ENCODE measurements around the gene NPY1R. TPM values are rescaled to one million over a fixed set of nuclear protein-coding genes. Genes with fewer than 3 reads are reported as not detected.
A peak's percentile ranks its signal among the peaks of the same experiment; 100 is the strongest.

Gene NPY1R
- polyA plus RNA-seq (ENCODE audit: insufficient read length in 3 of 3), result 10 to 100 TPM; 14.9 to 21.0 (median 20.8) TPM
- long read RNA-seq, donor 1, partial matches to known transcripts, result 0 of 1 reads
- long read RNA-seq, donor 1, other reads (novel, unspliced or antisense), result 0 of 1 reads
- long read RNA-seq, donor 2, partial matches to known transcripts, result 0 of 2 reads
- long read RNA-seq, donor 2, other reads (novel, unspliced or antisense), result 0 of 2 reads
- long read RNA-seq, donor 3, transcript NPY1R-201 (3 exons, 3,029 nt), result major isoform, 6 of 8 reads
- long read RNA-seq, donor 3, partial matches to known transcripts, result 0 of 8 reads
- long read RNA-seq, donor 3, other reads (novel, unspliced or antisense), result 0 of 8 reads
- long read RNA-seq, donor 4, partial matches to known transcripts, result 0 of 4 reads
- long read RNA-seq, donor 4, other reads (novel, unspliced or antisense), result 0 of 4 reads
- long read RNA-seq, donor 5, result 0 reads
- long read RNA-seq, donor 6, partial matches to known transcripts, result 0 of 1 reads
- long read RNA-seq, donor 6, other reads (novel, unspliced or antisense), result 0 of 1 reads
- long read RNA-seq, donor 7, partial matches to known transcripts, result 0 of 3 reads
- long read RNA-seq, donor 7, other reads (novel, unspliced or antisense), result 0 of 3 reads
- long read RNA-seq, donor 8, result 0 reads
- long read RNA-seq, donor 9, partial matches to known transcripts, result 0 of 2 reads
- long read RNA-seq, donor 9, other reads (novel, unspliced or antisense), result 0 of 2 reads
- long read RNA-seq, donor 10, partial matches to known transcripts, result 0 of 4 reads
- long read RNA-seq, donor 10, other reads (novel, unspliced or antisense), result 0 of 4 reads
- long read RNA-seq, donor 11, partial matches to known transcripts, result 0 of 4 reads
- long read RNA-seq, donor 11, other reads (novel, unspliced or antisense), result 0 of 4 reads
- long read RNA-seq, donor 12, partial matches to known transcripts, result 0 of 2 reads
- long read RNA-seq, donor 12, other reads (novel, unspliced or antisense), result 0 of 2 reads
- long read RNA-seq, donor 13, result 0 reads
- long read RNA-seq, donor 14, transcript NPY1R-201 (3 exons, 3,029 nt), result major isoform, 5 of 7 reads
- long read RNA-seq, donor 14, partial matches to known transcripts, result 0 of 7 reads
- long read RNA-seq, donor 14, other reads (novel, unspliced or antisense), result 0 of 7 reads
- long read RNA-seq, donor 15, result 0 reads
- long read RNA-seq, donor 16, transcript NPY1R-201 (3 exons, 3,029 nt), result major isoform, 7 of 9 reads
- long read RNA-seq, donor 16, partial matches to known transcripts, result 0 of 9 reads
- long read RNA-seq, donor 16, other reads (novel, unspliced or antisense), result 0 of 9 reads

- DNase-seq (ENCODE audit: extremely low read depth in 1 of 11, low read depth in 9 of 11, low spot score in 4 of 11), result peak; percentile 60 to 80 (median 71)
These were observed at the start of gene NPY1R for GRCh38 chr4:163332526-163333406. Gene NPY1R, minus strand, starts transcription at chr4:163332596. Its CDS starts 6,042 bp downstream, at chr4:163326554.

GRCh38 chr4:163380703-163381102, 48.3 kb upstream of the NPY1R start:
- no peak for DNase-seq (ENCODE audit: extremely low read depth in 1 of 11, low read depth in 9 of 11, low spot score in 4 of 11)

- no peak for DNase-seq (ENCODE audit: extremely low read depth in 1 of 11, low read depth in 9 of 11, low spot score in 4 of 11)
These were observed 46.3 kb upstream of the NPY1R start for GRCh38 chr4:163378661-163379060.

GRCh38 chr4:163372029-163372428, 39.6 kb upstream of the NPY1R start:
- DNase-seq (ENCODE audit: extremely low read depth in 1 of 11, low read depth in 9 of 11, low spot score in 4 of 11), result no peak

- no peak for DNase-seq (ENCODE audit: extremely low read depth in 1 of 11, low read depth in 9 of 11, low spot score in 4 of 11)
These were observed 35.3 kb upstream of the NPY1R start for GRCh38 chr4:163367651-163368050.

GRCh38 chr4:163356104-163356503, 23.7 kb upstream of the NPY1R start:
- DNase-seq (ENCODE audit: extremely low read depth in 1 of 11, low read depth in 9 of 11, low spot score in 4 of 11), result no peak

- DNase-seq (ENCODE audit: extremely low read depth in 1 of 11, low read depth in 9 of 11, low spot score in 4 of 11), result no peak
These were observed 20.7 kb upstream of the NPY1R start for GRCh38 chr4:163353054-163353453.

- DNase-seq (ENCODE audit: extremely low read depth in 1 of 11, low read depth in 9 of 11, low spot score in 4 of 11), result no peak
These were observed 18.3 kb upstream of the NPY1R start for GRCh38 chr4:163350672-163351071.

GRCh38 chr4:163344147-163345125, 12.0 kb upstream of the NPY1R start:
- DNase-seq (ENCODE audit: extremely low read depth in 1 of 11, low read depth in 9 of 11, low spot score in 4 of 11), result peak in 4 of 11 donors; percentile 15 to 24 (median 22)

GRCh38 chr4:163343604-163344146, 11.3 kb upstream of the NPY1R start, which contains the start of gene NPY5R:
Gene NPY5R, plus strand, starts transcription at chr4:163343892. Its CDS starts 6,382 bp downstream, at chr4:163350274.
- no peak for DNase-seq (ENCODE audit: extremely low read depth in 1 of 11, low read depth in 9 of 11, low spot score in 4 of 11)

- no peak for DNase-seq (ENCODE audit: extremely low read depth in 1 of 11, low read depth in 9 of 11, low spot score in 4 of 11)
These were observed 3.0 kb upstream of the NPY1R start for GRCh38 chr4:163335384-163335783.

- DNase-seq (ENCODE audit: extremely low read depth in 1 of 11, low read depth in 9 of 11, low spot score in 4 of 11), result peak in 5 of 11 donors; percentile 11 to 32 (median 23)
These were observed 593 bp downstream of the NPY1R start for GRCh38 chr4:163331629-163332376.

- no peak for DNase-seq (ENCODE audit: extremely low read depth in 1 of 11, low read depth in 9 of 11, low spot score in 4 of 11)
These were observed 1.3 kb downstream of the NPY1R start for GRCh38 chr4:163330916-163331628.

GRCh38 chr4:163317110-163317509, 15.3 kb downstream of the NPY1R start:
- no peak for DNase-seq (ENCODE audit: extremely low read depth in 1 of 11, low read depth in 9 of 11, low spot score in 4 of 11)

- DNase-seq (ENCODE audit: extremely low read depth in 1 of 11, low read depth in 9 of 11, low spot score in 4 of 11), result no peak
These were observed 22.9 kb downstream of the NPY1R start for GRCh38 chr4:163309466-163309865.
